NCI-H524 (cell line): ENCODE data around the gene TCF23.
"Not testable (repeated sequence)": the region's sequence is repeated elsewhere in the genome, so short reads cannot be mapped to it uniquely, and the experiment has no call there.

Source experiments
- DNase-seq, 2 experiments: peaks; one replicate each; lab custom pipeline; 2025; lab: John Stamatoyannopoulos, UW

The TCF23 gene

GRCh38 chr2:27148801-27149439 lies at the start of gene TCF23:
Gene TCF23, plus strand, starts transcription at chr2:27149004. Its CDS starts 130 bp downstream, at chr2:27149134.
- DNase-seq, result no peak

DNA sequence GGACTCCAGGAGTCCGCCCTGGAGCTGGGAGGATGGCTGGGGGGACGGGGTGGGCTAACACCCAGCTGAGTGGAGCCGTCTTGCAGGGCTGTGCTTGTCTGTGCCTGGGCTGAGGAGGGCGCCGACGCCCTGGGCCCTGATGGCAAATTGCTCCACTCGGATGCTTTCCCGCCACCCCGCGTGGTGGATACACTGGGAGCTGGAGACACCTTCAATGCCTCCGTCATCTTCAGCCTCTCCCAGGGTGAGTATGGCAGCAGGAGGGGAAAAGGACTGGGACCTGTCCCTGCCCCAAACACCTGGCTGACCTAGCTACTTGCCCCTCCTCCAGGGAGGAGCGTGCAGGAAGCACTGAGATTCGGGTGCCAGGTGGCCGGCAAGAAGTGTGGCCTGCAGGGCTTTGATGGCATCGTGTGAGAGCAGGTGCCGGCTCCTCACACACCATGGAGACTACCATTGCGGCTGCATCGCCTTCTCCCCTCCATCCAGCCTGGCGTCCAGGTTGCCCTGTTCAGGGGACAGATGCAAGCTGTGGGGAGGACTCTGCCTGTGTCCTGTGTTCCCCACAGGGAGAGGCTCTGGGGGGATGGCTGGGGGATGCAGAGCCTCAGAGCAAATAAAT lies 49.4 kb upstream of the TCF23 start:
- DNase-seq, result no peak

- DNase-seq, result no peak
Observed at GRCh38 chr2:27100036-27100435, 48.8 kb upstream of the TCF23 start.

- no peak for DNase-seq
Observed at GRCh38 chr2:27102329-27102728, 46.5 kb upstream of the TCF23 start.

GRCh38 chr2:27105981-27106380 lies 42.8 kb upstream of the TCF23 start:
- no peak for DNase-seq

DNA sequence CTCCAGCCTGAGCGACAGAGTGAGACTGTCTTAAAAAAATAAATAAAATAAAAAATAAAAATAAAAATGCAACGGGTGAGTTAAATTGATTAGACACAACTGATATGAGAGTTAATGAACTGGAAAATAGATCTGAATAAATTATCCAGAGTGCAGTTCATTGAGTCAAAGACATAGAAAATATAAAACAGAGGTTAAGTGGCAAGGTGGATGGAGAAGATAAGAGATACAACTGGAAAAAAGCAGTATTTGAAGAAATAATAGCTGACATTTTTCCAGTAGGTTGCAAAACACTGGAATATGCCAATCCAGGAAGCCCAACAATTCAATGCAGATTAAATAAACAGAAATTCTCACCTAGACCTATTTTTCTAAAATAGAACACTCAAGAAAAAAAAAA lies 40.6 kb upstream of the TCF23 start:
- DNase-seq, result no peak

DNA sequence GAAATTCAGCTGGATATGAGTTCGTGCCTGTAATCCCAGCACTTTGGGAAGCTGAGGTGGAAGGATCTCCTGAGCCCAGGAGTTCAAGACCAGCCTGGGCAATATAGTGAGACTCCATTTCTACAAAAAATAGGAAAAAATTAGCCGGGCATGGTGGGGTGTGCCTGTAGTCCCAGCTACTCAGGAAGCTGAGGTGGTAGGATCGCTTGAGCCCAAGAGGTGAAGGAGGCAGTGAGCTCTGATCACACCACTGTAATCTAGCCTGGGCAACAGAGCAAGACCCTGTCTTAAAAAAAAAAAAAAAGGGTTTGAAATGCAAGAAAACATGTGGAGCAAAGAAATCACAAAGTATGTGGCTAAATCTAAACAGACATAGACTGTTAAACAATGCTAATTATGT lies 39.7 kb upstream of the TCF23 start:
- no peak for DNase-seq

DNA sequence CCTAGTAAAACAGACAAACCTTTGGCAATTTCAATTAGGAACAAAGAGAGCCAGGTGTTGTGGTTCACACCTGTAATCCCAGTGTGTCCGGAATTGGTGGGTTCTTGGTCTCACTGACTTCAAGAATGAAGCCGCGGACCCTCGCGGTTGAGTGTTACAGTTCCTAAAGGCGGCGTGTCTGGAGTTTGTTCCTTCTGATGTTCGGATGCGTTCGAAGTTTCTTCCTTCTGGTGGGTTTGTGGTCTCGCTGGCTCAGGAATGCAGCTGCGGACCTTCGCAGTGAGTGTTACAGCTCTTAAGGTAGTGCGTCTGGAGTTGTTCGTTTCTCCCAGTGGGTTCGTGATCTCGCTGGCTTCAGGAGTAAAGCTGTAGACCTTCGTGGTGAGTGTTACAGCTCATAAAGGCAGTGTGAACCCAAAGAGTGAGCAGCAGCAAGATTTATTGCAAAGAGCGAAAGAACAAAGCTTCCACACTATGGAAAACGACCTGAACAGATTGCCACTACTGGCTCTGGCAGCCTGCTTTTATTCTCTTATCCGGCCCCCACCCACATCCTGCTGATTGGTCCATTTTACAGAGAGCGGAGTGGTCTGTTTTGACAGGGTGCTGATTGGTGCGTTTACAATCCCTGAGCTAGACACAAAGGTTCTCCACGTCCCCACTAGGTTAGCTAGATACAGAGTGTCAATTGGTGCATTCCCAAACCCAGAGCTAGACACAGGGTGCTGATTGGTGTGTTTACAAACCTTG lies 38.0 kb upstream of the TCF23 start:
- not testable (repeated sequence) for DNase-seq

DNA sequence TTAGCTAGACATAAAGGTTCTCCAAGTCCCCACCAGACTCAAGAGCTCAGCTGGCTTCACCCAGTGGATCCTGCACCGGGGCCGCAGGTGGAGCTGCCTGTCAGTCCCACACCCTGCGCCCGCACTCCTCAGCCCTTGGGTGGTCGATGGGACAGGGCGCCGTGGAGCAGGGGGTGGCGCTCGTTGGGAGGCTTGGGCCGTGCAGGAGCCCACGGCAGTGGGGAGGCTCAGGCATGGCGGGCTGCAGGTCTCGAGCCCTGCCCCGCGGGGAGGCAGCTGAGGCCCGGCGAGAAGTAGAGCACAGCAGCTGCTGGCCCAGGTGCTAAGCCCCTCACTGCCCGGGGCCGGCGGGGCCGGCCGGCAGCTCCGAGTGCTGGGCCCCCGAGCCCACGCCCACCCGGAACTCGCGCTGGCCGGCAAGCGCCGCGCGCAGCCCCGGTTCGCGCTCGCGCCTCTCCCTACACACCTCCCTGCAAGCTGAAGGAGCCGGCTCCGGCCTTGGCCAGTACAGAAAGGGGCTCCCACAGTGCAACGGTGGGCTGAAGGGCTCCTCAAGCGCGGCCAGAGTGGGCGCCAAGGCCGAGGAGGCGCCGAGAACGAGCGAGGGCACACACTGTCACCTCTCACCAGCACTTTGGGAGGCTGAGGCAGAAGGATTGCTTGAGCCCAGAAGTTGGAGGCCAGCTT lies 37.3 kb upstream of the TCF23 start:
- DNase-seq, result not testable (repeated sequence)

DNA sequence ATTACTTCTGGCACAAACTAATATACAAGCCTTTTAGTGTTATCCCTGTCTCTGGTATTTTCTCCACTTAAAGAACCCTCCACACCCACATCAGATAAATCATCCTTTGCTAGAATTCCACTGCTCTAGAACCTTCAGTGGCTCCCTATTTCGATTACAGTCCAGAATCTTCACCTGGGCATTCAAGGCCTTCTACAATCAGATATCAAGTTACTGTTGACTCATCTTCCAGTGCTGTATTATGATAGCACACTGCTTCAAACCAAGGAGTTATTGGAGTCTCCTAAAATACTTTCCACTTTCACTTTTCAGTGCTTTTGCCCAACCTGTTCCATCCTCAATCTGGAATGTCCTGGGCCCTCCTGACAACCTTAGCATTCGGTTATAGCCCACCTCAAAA lies 33.3 kb upstream of the TCF23 start:
- DNase-seq, result no peak

DNA sequence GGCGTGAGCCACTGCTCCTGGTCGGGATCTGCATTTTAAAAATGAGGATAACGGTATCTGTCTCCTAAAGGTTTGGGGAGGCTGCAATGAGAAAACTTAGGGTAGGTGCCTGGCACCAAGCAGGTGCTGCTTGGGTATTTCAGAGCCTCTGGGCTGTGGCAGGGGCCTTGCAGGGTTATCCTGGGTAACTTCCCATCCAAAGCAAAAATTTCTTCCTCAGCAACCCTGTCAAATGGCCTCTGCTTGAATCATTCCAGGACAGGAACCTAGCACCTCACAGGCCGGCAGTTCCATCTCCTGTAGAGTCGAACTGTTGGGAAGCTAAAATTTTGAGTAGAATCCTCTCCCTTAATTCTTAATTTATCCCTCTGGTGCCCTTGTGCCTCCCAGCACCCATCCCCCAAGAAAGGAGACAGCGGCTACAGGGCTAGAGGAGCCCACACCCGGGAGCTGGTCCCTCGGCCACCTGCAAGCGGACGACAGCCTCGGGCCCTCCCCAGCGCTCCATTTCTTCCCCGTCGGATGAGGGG lies 30.7 kb upstream of the TCF23 start:
- DNase-seq, result no peak

- DNase-seq, result peak in 1 of 2 experiments; percentile 62
Observed at GRCh38 chr2:27118525-27119329, 30.1 kb upstream of the TCF23 start, which contains the start of gene CGREF1. Gene CGREF1, minus strand, starts transcription at chr2:27119128. Its CDS starts 14,762 bp downstream, at chr2:27104366.

DNA sequence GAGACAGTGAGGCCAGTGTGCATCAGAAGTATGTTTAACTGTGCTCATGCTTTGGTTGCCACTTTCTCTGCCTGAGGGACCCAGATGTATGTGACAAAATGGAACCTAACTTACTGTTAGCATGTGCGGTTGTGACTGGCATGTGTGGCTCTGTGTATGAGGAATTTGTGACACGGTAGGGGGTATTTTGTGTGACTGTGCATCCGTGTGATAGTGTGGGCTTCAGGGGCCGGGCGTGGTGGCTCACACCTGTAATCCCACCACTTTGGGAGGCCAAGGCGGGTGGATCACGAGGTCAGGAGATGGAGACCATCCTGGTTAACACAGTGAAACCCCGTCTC lies 29.5 kb upstream of the TCF23 start:
- DNase-seq, result not testable (repeated sequence)

DNA sequence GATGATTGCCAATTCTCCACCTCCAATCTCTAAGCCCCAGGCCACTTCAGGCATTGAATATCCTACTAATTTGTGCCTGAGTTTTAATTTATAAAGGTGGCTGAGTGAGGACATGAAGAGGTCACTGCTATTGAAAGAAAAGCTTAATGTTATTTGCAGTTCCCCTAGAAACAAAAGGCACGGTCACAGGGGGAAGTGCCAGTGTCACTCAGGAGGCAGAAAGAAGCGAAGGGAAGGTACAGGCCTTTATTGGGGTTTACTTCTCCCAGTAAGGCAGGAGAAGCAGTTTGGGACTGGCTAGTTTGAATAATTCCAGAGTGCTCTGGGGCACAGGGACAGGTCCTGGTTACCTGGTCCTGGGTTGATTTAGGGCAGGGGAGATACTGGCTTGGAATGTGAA lies 26.9 kb upstream of the TCF23 start:
- DNase-seq, result no peak

DNA sequence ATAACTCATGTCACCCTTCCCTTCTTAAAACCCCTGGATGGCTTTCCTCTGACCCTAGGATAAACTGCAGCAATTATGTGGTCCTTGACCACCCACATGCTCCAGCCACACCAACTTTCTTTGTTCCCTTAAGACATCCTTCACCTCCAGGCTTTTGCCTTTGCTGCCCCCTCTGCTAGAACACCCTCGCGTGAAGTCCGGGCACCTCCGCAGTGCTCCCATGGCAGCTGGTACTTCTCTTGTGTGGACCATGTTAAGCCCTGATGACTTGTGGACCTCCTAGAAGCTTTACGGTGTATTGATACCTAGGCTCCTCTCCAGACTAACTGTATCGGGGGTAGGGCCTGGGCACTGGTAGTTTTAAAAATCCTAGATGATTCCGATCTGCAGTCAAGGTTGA lies 26.0 kb upstream of the TCF23 start:
- no peak for DNase-seq

- DNase-seq, result peak in 1 of 2 experiments; percentile 50
Observed at GRCh38 chr2:27123302-27124150, 25.3 kb upstream of the TCF23 start, which contains the start of gene ABHD1. Gene ABHD1, plus strand, starts transcription at chr2:27123815. Its CDS starts 134 bp downstream, at chr2:27123949.

DNA sequence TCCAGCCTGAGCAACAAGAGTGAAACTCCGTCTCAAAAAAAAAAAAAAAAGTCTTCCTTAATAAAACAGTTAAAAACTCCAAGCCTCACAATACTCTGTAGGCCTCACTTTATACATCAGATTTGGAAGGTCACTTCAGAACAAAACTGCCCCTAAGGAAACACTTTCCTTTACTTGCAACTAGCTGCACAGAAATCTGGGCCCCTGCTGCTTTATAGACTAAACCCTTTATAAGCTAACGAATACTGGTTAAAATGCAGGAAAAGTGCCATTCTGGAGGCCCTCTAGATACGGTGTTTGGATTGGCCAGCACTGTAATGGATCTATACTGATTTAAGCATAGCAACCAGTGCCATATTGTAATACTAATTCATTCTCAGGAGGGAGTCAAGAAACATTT lies 23.7 kb upstream of the TCF23 start:
- no peak for DNase-seq

GRCh38 chr2:27126252-27126710 lies 22.5 kb upstream of the TCF23 start:
- no peak for DNase-seq

- no peak for DNase-seq
Observed at GRCh38 chr2:27127883-27128667, 20.7 kb upstream of the TCF23 start.
